ENCODE results near the gene NADSYN1. TPM values are rescaled to one million over a fixed set of nuclear protein-coding genes. Genes with fewer than 3 reads are reported as not detected.
"Not testable (repeated sequence)": the region's sequence is repeated elsewhere in the genome, so short reads cannot be mapped to it uniquely, and the experiment has no call there.

NADSYN1 gene
- total RNA-seq, 1 experiment from 2014 or later = 91.3 TPM

- no peaks in the 10 kb centered on the region for H3K36me3 ChIP-seq (ENCODE audit: control insufficient read depth, insufficient read depth, low read length)
- ChIA-PET POLR2A (no interaction called here), CTCF (no interaction called here)
- Mint-ChIP-seq H3K4me1 (ENCODE audit: low read depth, unreplicated experiment) (peaks cover 28% of the 10 kb centered on the region), H3K27ac (ENCODE audit: unreplicated experiment) (no peak overlapping the region), H3K4me3 (ENCODE audit: unreplicated experiment) (no peak overlapping the region), H3K36me3 (ENCODE audit: insufficient read depth, unreplicated experiment) (no peaks in the 10 kb centered on the region), H3K9me3 (ENCODE audit: unreplicated experiment) (no peaks in the 10 kb centered on the region), H3K27me3 (ENCODE audit: insufficient read depth, unreplicated experiment) (no peaks in the 10 kb centered on the region)
- H3K27me3 ChIP-seq (replicated peaks; ENCODE audit: control insufficient read depth, insufficient read depth, low read length) = no peaks in the 10 kb centered on the region
- H3K4me1 ChIP-seq = peaks cover 16% of the 10 kb centered on the region
- DNase-seq = peak in 1 of 2 experiments; percentile 30
- H3K9me3 ChIP-seq = no peaks in the 10 kb centered on the region
- TF ChIP-seq CTCF (IDR thresholded peaks at IDR 0.05; ENCODE audit: insufficient read depth in 1 of 2, low read depth in 1 of 2, low read length in 1 of 2, severe bottlenecking in 1 of 2, unreplicated experiment in 1 of 2) = no peak
- intact Hi-C loops (cut with micrococcal nuclease; ENCODE audit: unreplicated experiment) = no loop called here
- BruUV-seq (replicated peaks) = no TSS peak
- H3K4me3 ChIP-seq (ENCODE audit: low read depth, low read length) = no peak overlapping the region
Observed at GRCh38 chr11:71530602-71531001, 77.6 kb downstream of the NADSYN1 start.

GRCh38 chr11:71532036-71532610 lies 79.1 kb downstream of the NADSYN1 start:
- intact Hi-C loops (cut with micrococcal nuclease; ENCODE audit: unreplicated experiment) = no loop called here
- peaks cover 15% of the 10 kb centered on the region for H3K4me1 Mint-ChIP-seq (ENCODE audit: low read depth, unreplicated experiment)
- H3K36me3 ChIP-seq (ENCODE audit: control insufficient read depth, insufficient read depth, low read length) = no peaks in the 10 kb centered on the region
- peak in 1 of 2 experiments; percentile 7 for DNase-seq
- POLR2A ChIA-PET = no interaction called here
- H3K27me3 Mint-ChIP-seq (ENCODE audit: insufficient read depth, unreplicated experiment) = no peaks in the 10 kb centered on the region
- H3K4me3 Mint-ChIP-seq (ENCODE audit: unreplicated experiment) = no peak overlapping the region
- no peaks in the 10 kb centered on the region for H3K9me3 Mint-ChIP-seq (ENCODE audit: unreplicated experiment)
- no peak overlapping the region for H3K27ac Mint-ChIP-seq (ENCODE audit: unreplicated experiment)
- no peaks in the 10 kb centered on the region for H3K27me3 ChIP-seq (replicated peaks; ENCODE audit: control insufficient read depth, insufficient read depth, low read length)
- no peaks in the 10 kb centered on the region for H3K9me3 ChIP-seq
- H3K36me3 Mint-ChIP-seq (ENCODE audit: insufficient read depth, unreplicated experiment) = no peaks in the 10 kb centered on the region
- no peak overlapping the region for H3K4me3 ChIP-seq (ENCODE audit: low read depth, low read length)
- H3K4me1 ChIP-seq = peaks cover 7% of the 10 kb centered on the region
- no peak for TF ChIP-seq CTCF (IDR thresholded peaks at IDR 0.05; ENCODE audit: insufficient read depth in 1 of 2, low read depth in 1 of 2, low read length in 1 of 2, severe bottlenecking in 1 of 2, unreplicated experiment in 1 of 2)
- no TSS peak for BruUV-seq (replicated peaks)
- CTCF ChIA-PET = no interaction called here

- H3K4me1 ChIP-seq; H3K36me3 ChIP-seq (ENCODE audit: control insufficient read depth, insufficient read depth, low read length); H3K9me3 Mint-ChIP-seq (ENCODE audit: unreplicated experiment); H3K27ac Mint-ChIP-seq (ENCODE audit: unreplicated experiment); intact Hi-C loops (cut with micrococcal nuclease; ENCODE audit: unreplicated experiment); H3K36me3 Mint-ChIP-seq (ENCODE audit: insufficient read depth, unreplicated experiment); BruUV-seq (replicated peaks); H3K4me3 Mint-ChIP-seq (ENCODE audit: unreplicated experiment); H3K27me3 Mint-ChIP-seq (ENCODE audit: insufficient read depth, unreplicated experiment); H3K27me3 ChIP-seq (replicated peaks; ENCODE audit: control insufficient read depth, insufficient read depth, low read length); H3K9me3 ChIP-seq; H3K4me3 ChIP-seq (ENCODE audit: low read depth, low read length); POLR2A ChIA-PET: not testable (repeated sequence)
- H3K4me1 Mint-ChIP-seq (ENCODE audit: low read depth, unreplicated experiment) = peaks cover 14% of the 10 kb centered on the region
- DNase-seq = peak in 1 of 2 experiments; percentile 30
- CTCF ChIA-PET = interaction anchor here (0.9 kb wide), 1 partner anchor 45 kb away, joined by 3 read pairs; no protein-coding TSS in a partner anchor
Observed at GRCh38 chr11:71534711-71535608, 82.0 kb downstream of the NADSYN1 start.

Measured in Caco-2 (cell line).